Activated CD8-positive, alpha-beta memory T cell treated with anti-CD3 and anti-CD28 coated beads, Interleukin-2, amount 50 U/mL, for 48 hours (primary cell): Measurements from ENCODE around the gene ARHGEF28.

Source experiments
- DNase-seq: peaks from one replicate; pipeline ENCODE4 v3.0.0-alpha.2; 2020

Gene ARHGEF28

GRCh38 chr5:73971326-73971725 lies 345.3 kb downstream of the ARHGEF28 start:
- DNase-seq: no peak

- no peak for DNase-seq
These were observed 347.1 kb downstream of the ARHGEF28 start for GRCh38 chr5:73973135-73973534.

DNA sequence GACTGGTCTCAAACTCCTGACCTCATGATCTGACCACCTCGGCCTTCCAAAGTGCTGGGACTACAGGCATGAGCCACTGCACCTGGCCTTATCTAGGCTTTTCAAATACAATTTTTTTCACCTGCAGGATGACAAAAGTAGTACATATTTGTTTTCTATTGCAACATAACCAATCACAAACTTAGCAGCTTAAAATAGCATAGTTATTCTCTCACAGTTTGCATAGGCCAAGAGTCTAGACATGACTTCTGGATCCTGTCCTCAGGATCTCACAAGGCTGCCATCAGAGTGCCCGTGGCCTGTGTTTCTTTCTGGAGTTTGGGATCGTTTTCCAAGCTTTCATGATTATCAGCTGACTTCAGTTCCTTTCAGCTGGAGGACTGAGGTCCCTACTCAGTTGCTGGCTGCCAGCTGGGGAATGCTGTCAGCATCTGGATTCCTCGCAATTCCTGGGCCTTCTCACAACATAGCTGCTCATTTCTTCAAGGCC lies 348.9 kb downstream of the ARHGEF28 start:
- no peak for DNase-seq

GRCh38 chr5:73975845-73976244 lies 349.8 kb downstream of the ARHGEF28 start:
- DNase-seq: no peak

DNA sequence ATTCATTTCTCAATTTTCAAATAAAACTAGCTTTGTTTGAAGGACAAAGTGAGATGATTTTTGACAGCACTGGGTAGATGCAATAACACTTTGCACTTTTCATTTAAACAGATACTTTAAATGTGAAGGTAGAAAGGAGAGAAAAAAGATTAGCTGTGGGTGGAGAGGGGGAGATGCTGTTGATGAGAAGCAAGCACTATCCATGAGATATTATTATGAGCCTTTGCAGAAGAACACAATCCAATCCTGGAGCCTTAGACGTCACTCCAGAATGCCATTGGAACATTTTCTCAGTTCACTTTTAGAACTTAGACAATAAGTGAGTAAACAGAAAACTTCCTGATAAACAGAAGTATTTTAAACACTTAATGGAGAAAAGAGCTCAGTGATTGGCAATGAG lies 351.1 kb downstream of the ARHGEF28 start:
- no peak for DNase-seq

- no peak for DNase-seq
These were observed 353.3 kb downstream of the ARHGEF28 start for GRCh38 chr5:73979321-73979720.

DNA sequence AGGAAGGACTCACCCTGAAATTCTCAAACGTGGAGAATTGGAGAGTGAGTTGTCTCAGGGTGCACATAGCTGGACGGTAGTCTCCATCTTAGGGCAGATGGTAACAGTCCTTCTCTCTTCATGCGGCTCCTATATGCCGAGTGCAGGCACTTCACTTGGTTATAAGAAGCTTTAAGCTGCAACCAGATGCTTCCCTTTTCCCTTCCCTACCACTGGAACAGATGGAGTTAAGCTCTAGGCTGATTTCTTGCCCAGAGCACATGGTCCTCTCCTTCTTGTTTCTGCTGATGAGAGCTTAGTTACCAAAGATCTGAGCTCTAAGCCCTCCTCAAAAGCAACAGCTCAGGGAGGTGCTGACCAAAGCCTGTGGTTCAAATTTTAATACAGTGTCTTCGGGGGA lies 355.7 kb downstream of the ARHGEF28 start:
- no peak for DNase-seq

GRCh38 chr5:73983644-73984043 lies 357.6 kb downstream of the ARHGEF28 start:
- DNase-seq: no peak

GRCh38 chr5:73985145-73985544 lies 359.1 kb downstream of the ARHGEF28 start:
- no peak for DNase-seq

DNA sequence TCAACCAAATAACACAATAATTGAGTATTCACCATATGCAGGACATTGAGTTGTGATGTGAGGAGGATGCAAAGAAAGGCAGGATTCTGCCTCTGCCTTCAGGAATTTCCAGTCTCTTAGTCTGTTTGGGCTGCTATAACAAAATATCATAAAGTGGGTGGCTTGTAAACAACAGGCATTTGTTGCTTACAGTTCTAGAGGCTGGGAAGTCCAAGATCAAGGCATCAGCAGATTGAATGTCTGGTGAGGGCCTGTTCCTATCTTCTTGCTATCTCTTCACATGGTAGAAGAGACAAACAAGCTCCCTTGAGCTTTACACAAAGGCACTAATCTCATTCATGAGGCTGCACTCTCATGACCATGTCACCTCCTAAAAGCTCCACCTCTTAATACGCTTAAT lies 360.7 kb downstream of the ARHGEF28 start:
- DNase-seq: no peak

DNA sequence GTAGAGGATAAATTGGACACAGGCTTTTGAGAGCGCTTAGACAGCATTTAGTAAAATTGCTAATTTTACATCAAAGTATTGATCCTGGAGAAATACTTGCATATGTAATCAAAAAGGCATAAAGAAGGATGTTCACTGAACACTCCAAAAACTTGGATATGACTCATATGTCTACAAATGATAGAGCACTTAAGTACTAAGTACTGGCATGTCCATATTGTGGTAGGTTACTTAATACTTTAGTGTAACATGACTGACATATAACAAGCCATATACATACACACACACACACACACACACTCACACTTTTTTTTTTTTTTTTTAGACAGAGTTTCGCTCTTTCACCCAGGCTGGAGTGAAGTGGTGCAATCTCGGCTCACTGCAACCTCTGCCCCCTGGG lies 361.9 kb downstream of the ARHGEF28 start:
- no peak for DNase-seq

GRCh38 chr5:73989956-73990355 lies 364.0 kb downstream of the ARHGEF28 start:
- DNase-seq: no peak
